ENCODE measurements around the gene CDKN1A. TPM values are rescaled to one million over a fixed set of nuclear protein-coding genes. Genes with fewer than 3 reads are reported as not detected.

Gene CDKN1A
- total RNA-seq, 4 donors from 2014 or later = 41.0 to 64.5 (median 61.8) TPM

GRCh38 chr6:36639171-36639808, 39.2 kb upstream of the CDKN1A start:
- H3K36me3 ChIP-seq = no peaks in the 10 kb centered on the region
- WGBS, 2 donors = 92% methylated on average over 11 of the region's 11 CpGs
- intact Hi-C loops (cut with DNase I) = loop anchor here (10.0 kb wide), 1 partner anchor 1746 kb away; no protein-coding TSS in a partner anchor
- H3K4me1 ChIP-seq = peaks cover 8 to 18% of the 10 kb centered on the region in 2 donors
- H3K9me3 ChIP-seq = no peaks in the 10 kb centered on the region
- DNase-seq = no peak
- no peak overlapping the region for H3K4me3 ChIP-seq (replicated peaks in 1 of 3)
- TF ChIP-seq CTCF (IDR thresholded peaks at IDR 0.05) (no peak), POLR2A (IDR thresholded peaks at IDR 0.05) (no peak)
- no peaks in the 10 kb centered on the region for H3K27me3 ChIP-seq
- no peak overlapping the region for H3K27ac ChIP-seq

DNA sequence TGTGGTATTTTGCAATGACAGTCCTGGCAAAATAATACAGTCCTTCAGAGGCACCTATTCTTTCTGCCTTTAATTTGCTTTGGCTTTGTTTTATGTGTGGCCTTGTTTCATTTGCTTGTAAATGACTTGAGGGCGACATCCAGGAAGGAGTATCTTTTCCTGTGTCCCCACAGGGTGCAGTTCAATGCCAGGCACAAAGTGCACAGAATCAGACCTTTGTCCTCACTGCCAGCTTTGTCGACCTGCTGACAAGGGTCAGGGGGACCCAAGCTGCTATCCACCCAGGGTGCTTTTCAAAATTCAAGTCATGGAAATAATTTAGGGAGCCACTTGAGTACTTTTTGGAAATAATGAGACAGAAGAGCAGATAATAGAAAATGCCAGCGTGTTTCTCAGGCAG, 37.0 kb upstream of the CDKN1A start:
- intact Hi-C loops (cut with DNase I) = no loop called here
- Histone ChIP-seq H3K27ac (no peak overlapping the region), H3K4me1 (peaks cover 6 to 15% of the 10 kb centered on the region in 2 donors), H3K27me3 (no peaks in the 10 kb centered on the region), H3K9me3 (no peaks in the 10 kb centered on the region), H3K4me3 (replicated peaks in 1 of 3) (no peak overlapping the region), H3K36me3 (no peaks in the 10 kb centered on the region)
- no peak for TF ChIP-seq CTCF (IDR thresholded peaks at IDR 0.05)
- TF ChIP-seq POLR2A (IDR thresholded peaks at IDR 0.05) = no peak
- DNase-seq = no peak
- WGBS, 2 donors = 80 to 87% methylated on average over 3 of the region's 3 CpGs

GRCh38 chr6:36642913-36643817, 35.3 kb upstream of the CDKN1A start:
- intact Hi-C loops (cut with DNase I) = no loop called here
- WGBS, 2 donors = 31 to 40% methylated on average over 8 of the region's 8 CpGs
- Histone ChIP-seq H3K27ac (peak overlapping the region in 2 of 3 donors; percentile 18 to 39), H3K4me3 (replicated peaks in 1 of 3) (no peak overlapping the region), H3K4me1 (peaks cover 6 to 15% of the 10 kb centered on the region in 2 donors), H3K36me3 (no peaks in the 10 kb centered on the region), H3K27me3 (no peaks in the 10 kb centered on the region), H3K9me3 (no peaks in the 10 kb centered on the region)
- TF ChIP-seq CTCF (IDR thresholded peaks at IDR 0.05) = no peak
- no peak for TF ChIP-seq POLR2A (IDR thresholded peaks at IDR 0.05)
- DNase-seq = peak; percentile 84 to 87

DNA sequence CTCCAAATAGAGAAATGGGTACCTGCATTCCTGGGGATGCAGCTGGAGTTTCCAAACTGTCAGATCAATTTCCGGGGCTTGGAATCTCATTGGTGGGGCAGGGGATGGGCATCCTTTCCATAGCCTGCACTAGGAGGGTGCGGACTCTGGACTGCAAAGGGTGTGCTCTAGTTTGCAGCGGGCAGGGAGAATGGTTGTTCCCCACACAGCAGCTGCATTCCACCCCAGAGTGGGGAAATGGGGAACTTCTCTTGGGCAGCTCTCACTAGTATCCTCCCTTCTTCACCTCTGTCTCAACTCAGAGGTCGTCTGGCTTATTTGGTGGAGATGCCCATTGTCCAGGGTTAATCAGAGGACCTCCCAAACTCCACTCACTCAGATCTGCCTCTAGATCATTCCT, 34.5 kb upstream of the CDKN1A start:
- no peaks in the 10 kb centered on the region for H3K36me3 ChIP-seq
- H3K4me3 ChIP-seq (replicated peaks in 1 of 3) = no peak overlapping the region
- intact Hi-C loops (cut with DNase I) = no loop called here
- H3K27me3 ChIP-seq = no peaks in the 10 kb centered on the region
- WGBS, 2 donors = 84 to 93% methylated on average over 4 of the region's 4 CpGs
- peaks cover 6 to 15% of the 10 kb centered on the region in 2 donors for H3K4me1 ChIP-seq
- TF ChIP-seq POLR2A (IDR thresholded peaks at IDR 0.05) (no peak), CTCF (IDR thresholded peaks at IDR 0.05) (no peak)
- no peaks in the 10 kb centered on the region for H3K9me3 ChIP-seq
- DNase-seq = no peak
- H3K27ac ChIP-seq = no peak overlapping the region

- no peaks in the 10 kb centered on the region for H3K4me1 ChIP-seq
- H3K27me3 ChIP-seq = no peaks in the 10 kb centered on the region
- no peak for DNase-seq
- 80 to 85% methylated on average over 3 of the region's 3 CpGs for WGBS, 2 donors
- H3K4me3 ChIP-seq (replicated peaks in 1 of 3) = no peak overlapping the region
- no peaks in the 10 kb centered on the region for H3K36me3 ChIP-seq
- TF ChIP-seq CTCF (IDR thresholded peaks at IDR 0.05) = no peak
- TF ChIP-seq POLR2A (IDR thresholded peaks at IDR 0.05) = no peak
- H3K27ac ChIP-seq = no peak overlapping the region
- H3K9me3 ChIP-seq = no peaks in the 10 kb centered on the region
- intact Hi-C loops (cut with DNase I) = no loop called here
These were observed 29.4 kb upstream of the CDKN1A start for GRCh38 chr6:36649086-36649485.
